ENCODE data around the gene ASAH2. TPM values are rescaled to one million over a fixed set of nuclear protein-coding genes. Genes with fewer than 3 reads are reported as not detected.
"Not testable (repeated sequence)": the region's sequence is repeated elsewhere in the genome, so short reads cannot be mapped to it uniquely, and the experiment has no call there.

ASAH2 gene
- total RNA-seq, 4 donors from 2014 or later, result 0.17 to 1.1 (median 0.52) TPM

GRCh38 chr10:50275650-50276235 is 24.4 kb upstream of the ASAH2 start:
- peak; percentile 86 for DNase-seq (ENCODE audit: extremely low spot score)
- intact Hi-C loops (cut with DNase I), result no loop called here
- Histone ChIP-seq H3K36me3 (no peaks in the 10 kb centered on the region), H3K4me3 (no peak overlapping the region), H3K27ac (replicated peaks in 1 of 4) (no peak overlapping the region), H3K4me1 (no peaks in the 10 kb centered on the region), H3K27me3 (peaks cover 0 to 3% (median 0%) of the 10 kb centered on the region in 4 donors), H3K9me3 (no peaks in the 10 kb centered on the region)
- TF ChIP-seq EP300 (IDR thresholded peaks at IDR 0.05), result no peak
- TF ChIP-seq CTCF (IDR thresholded peaks at IDR 0.05), result peak; percentile 15 to 42 (median 33)
- TF ChIP-seq POLR2A (IDR thresholded peaks at IDR 0.05; ENCODE audit: low read depth), result no peak
- TF ChIP-seq POLR2AphosphoS5 (IDR thresholded peaks at IDR 0.05), result no peak
- 51% methylated on average over 3 of the region's 3 CpGs for WGBS

- peak; percentile 91 for DNase-seq (ENCODE audit: extremely low spot score)
- H3K27me3 ChIP-seq, result peaks cover 0 to 3% (median 0%) of the 10 kb centered on the region in 4 donors
- H3K4me3 ChIP-seq, result no peak overlapping the region
- H3K36me3 ChIP-seq, result no peaks in the 10 kb centered on the region
- no peaks in the 10 kb centered on the region for H3K4me1 ChIP-seq
- 92% methylated on average over 7 of the region's 7 CpGs for WGBS
- no peaks in the 10 kb centered on the region for H3K9me3 ChIP-seq
- intact Hi-C loops (cut with DNase I), result no loop called here
- no peak overlapping the region for H3K27ac ChIP-seq (replicated peaks in 1 of 4)
- TF ChIP-seq CTCF (IDR thresholded peaks at IDR 0.05), result no peak
- no peak for TF ChIP-seq POLR2AphosphoS5 (IDR thresholded peaks at IDR 0.05)
- TF ChIP-seq EP300 (IDR thresholded peaks at IDR 0.05), result no peak
- no peak for TF ChIP-seq POLR2A (IDR thresholded peaks at IDR 0.05; ENCODE audit: low read depth)
Measured at GRCh38 chr10:50272531-50272930, 21.2 kb upstream of the ASAH2 start.

- peak; percentile 78 for DNase-seq (ENCODE audit: extremely low spot score)
- peaks cover 0 to 3% (median 0%) of the 10 kb centered on the region in 4 donors for H3K27me3 ChIP-seq
- no peaks in the 10 kb centered on the region for H3K36me3 ChIP-seq
- TF ChIP-seq CTCF (IDR thresholded peaks at IDR 0.05) (no peak), EP300 (IDR thresholded peaks at IDR 0.05) (no peak), POLR2A (IDR thresholded peaks at IDR 0.05; ENCODE audit: low read depth) (no peak), POLR2AphosphoS5 (IDR thresholded peaks at IDR 0.05) (no peak)
- H3K9me3 ChIP-seq, result no peaks in the 10 kb centered on the region
- H3K4me1 ChIP-seq, result no peaks in the 10 kb centered on the region
- H3K27ac ChIP-seq (replicated peaks in 1 of 4), result no peak overlapping the region
- intact Hi-C loops (cut with DNase I), result no loop called here
- no peak overlapping the region for H3K4me3 ChIP-seq
- WGBS, result 78% methylated on average over 3 of the region's 3 CpGs
Measured at GRCh38 chr10:50271564-50272250, 20.4 kb upstream of the ASAH2 start.

- H3K36me3 ChIP-seq; DNase-seq (ENCODE audit: extremely low spot score); H3K9me3 ChIP-seq; H3K4me1 ChIP-seq; intact Hi-C loops (cut with DNase I); H3K4me3 ChIP-seq; H3K27me3 ChIP-seq; H3K27ac ChIP-seq (replicated peaks in 1 of 4): not testable (repeated sequence)
- WGBS, result 84% methylated on average over 3 of the region's 3 CpGs
Measured at GRCh38 chr10:50267877-50268276, 16.6 kb upstream of the ASAH2 start.

GRCh38 chr10:50262625-50263024 is 11.3 kb upstream of the ASAH2 start:
- DNase-seq (ENCODE audit: extremely low spot score), result peak; percentile 29
- WGBS, result 66% methylated on average over 4 of the region's 10 CpGs
- H3K4me3 ChIP-seq, result not testable (repeated sequence)

More at GRCh38 chr10:50262625-50263024, 11.3 kb upstream of the ASAH2 start:
- intact Hi-C loops (cut with DNase I); H3K9me3 ChIP-seq; H3K27me3 ChIP-seq; H3K4me1 ChIP-seq; H3K36me3 ChIP-seq; H3K27ac ChIP-seq (replicated peaks in 1 of 4): not testable (repeated sequence)

Data from esophagus muscularis mucosa (tissue), 4 donors.